OCI-LY1 (cell line): ENCODE measurements around the gene FAM107B.

Experiments
- H2AFZ ChIP-seq: fragments of 200-600 bp; sonication (generic), shearing (Covaris generic); 2 replicates; pipeline ENCODE4 v1.6.0; 2014; ENCODE audit warnings: antibody characterized with exemption, mild to moderate bottlenecking, low read length
- H3F3A ChIP-seq: fragments of 200-600 bp; sonication (generic), shearing (Covaris generic); 2 replicates; pipeline ENCODE4 v1.6.0; 2014; ENCODE audit warnings: mild to moderate bottlenecking, antibody characterized with exemption, low read length, moderate library complexity; ENCODE audit not compliant: insufficient read depth
- H3K27ac ChIP-seq: fragments of 200-600 bp; sonication (generic); 2 replicates; pipeline ENCODE4 v1.5.1; 2014; ENCODE audit warnings: low read length, mixed run types, mild to moderate bottlenecking, low read depth; ENCODE audit not compliant: poor library complexity, severe bottlenecking
- H3K27me3 ChIP-seq: fragments of 200-600 bp; sonication (generic); 2 replicates; pipeline ENCODE4 v1.6.0; 2014; ENCODE audit warnings: antibody characterized with exemption, mild to moderate bottlenecking, low read length, moderate library complexity; ENCODE audit not compliant: insufficient read depth
- H3K36me3 ChIP-seq: fragments of 200-600 bp; sonication (generic); 2 replicates; pipeline ENCODE4 v1.6.1; 2014; ENCODE audit warnings: mild to moderate bottlenecking, antibody characterized with exemption, low read length, moderate library complexity, mixed read lengths; ENCODE audit not compliant: insufficient read depth
- H3K4me1 ChIP-seq: fragments of 200-600 bp; sonication (generic); 2 replicates; pipeline ENCODE4 v1.5.1; 2014; ENCODE audit warnings: mild to moderate bottlenecking, low read length, moderate library complexity; ENCODE audit not compliant: insufficient read depth, severe bottlenecking
- H3K4me2 ChIP-seq: fragments of 200-600 bp; sonication (generic), shearing (Covaris generic); 2 replicates; pipeline ENCODE4 v1.6.1; 2014; ENCODE audit warnings: low read length
- H3K4me3 ChIP-seq: fragments of 200-600 bp; sonication (generic); 2 replicates; pipeline ENCODE4 v1.5.1; 2014; ENCODE audit warnings: low read length, low read depth, mild to moderate bottlenecking, mixed read lengths; ENCODE audit not compliant: poor library complexity, severe bottlenecking
- H3K79me2 ChIP-seq: fragments of 200-600 bp; shearing (Covaris generic); 2 replicates; pipeline ENCODE4 v1.6.1; 2016; ENCODE audit warnings: mixed run types, low read length, mixed read lengths; ENCODE audit not compliant: insufficient read depth
- H3K9ac ChIP-seq: fragments of 200-600 bp; sonication (generic), shearing (Covaris generic); 2 replicates; pipeline ENCODE4 v1.6.1; 2014; ENCODE audit warnings: mild to moderate bottlenecking, low read length, mixed read lengths
- H3K9me2 ChIP-seq: fragments of 200-600 bp; sonication (generic), shearing (Covaris generic); 2 replicates; pipeline ENCODE4 v1.6.1; 2014; ENCODE audit warnings: low read depth, mild to moderate bottlenecking, low read length, mixed read lengths
- H3K9me3 ChIP-seq: fragments of 200-600 bp; shearing (Covaris generic); 2 replicates; pipeline ENCODE4 v1.6.1; 2014; ENCODE audit warnings: low read length, mixed read lengths
- H4K20me1 ChIP-seq: fragments of 200-600 bp; sonication (generic), shearing (Covaris generic); 2 replicates; pipeline ENCODE4 v1.6.0; 2016; ENCODE audit warnings: mild to moderate bottlenecking, low read length; ENCODE audit not compliant: insufficient read depth
- EZH2 ChIP-seq: fragments of 200-600 bp; sonication (generic), shearing (Covaris generic); IDR thresholded peaks from 2 replicates; pipeline ENCODE4 v1.8.0; 2017; ENCODE audit warnings: borderline replicate concordance, mixed run types, mild to moderate bottlenecking, antibody characterized with exemption, low read length, moderate library complexity, mixed read lengths
- TF ChIP-seq, protein P1 (sequence below): fragments of 200-600 bp; sonication (generic), shearing (Covaris generic); IDR thresholded peaks from 2 replicates; pipeline ENCODE4 v1.5.1; 2017; ENCODE audit warnings: mild to moderate bottlenecking, antibody characterized with exemption, low read length, moderate library complexity, mixed read lengths

Gene FAM107B

DNA sequence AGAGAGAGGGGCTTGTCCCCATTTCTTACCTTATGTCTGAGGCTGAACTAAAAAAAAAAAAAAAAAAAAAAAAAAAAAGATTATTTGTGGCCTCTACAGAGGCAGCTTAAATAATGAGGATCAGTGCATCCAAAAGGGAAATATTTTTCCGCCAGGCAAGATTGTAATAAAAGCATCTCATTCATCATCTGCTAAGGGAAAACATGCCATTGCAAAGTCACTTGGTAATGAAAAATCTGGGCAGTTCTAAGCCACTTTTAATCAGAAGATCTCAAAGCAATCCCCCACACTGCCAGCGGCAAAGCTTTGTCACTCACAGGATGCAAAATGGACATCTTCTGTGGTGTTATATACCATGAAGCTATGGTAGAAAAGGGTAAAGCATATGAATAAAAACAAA, 3.8 kb downstream of the FAM107B start:
- H3K9ac ChIP-seq = no peak overlapping the region
- H4K20me1 ChIP-seq = no peaks in the 10 kb centered on the region
- no peaks in the 10 kb centered on the region for H3K9me2 ChIP-seq
- H2AFZ ChIP-seq = no peak overlapping the region
- 0 out of 2 replicates have a peak, but pooled peaks cover 4% of the 10 kb centered on the region for H3K9me3 ChIP-seq
- H3K4me3 ChIP-seq = no peak overlapping the region
- no peaks in the 10 kb centered on the region for H3K27me3 ChIP-seq
- no peaks in the 10 kb centered on the region; the same call in 1 of the 2 replicates for H3K36me3 ChIP-seq
- no peak overlapping the region for H3K27ac ChIP-seq
- no peaks in the 10 kb centered on the region for H3K4me1 ChIP-seq
- no peaks in the 10 kb centered on the region for H3K79me2 ChIP-seq
- H3F3A ChIP-seq = no peaks in the 10 kb centered on the region
- TF ChIP-seq, protein P1, sequence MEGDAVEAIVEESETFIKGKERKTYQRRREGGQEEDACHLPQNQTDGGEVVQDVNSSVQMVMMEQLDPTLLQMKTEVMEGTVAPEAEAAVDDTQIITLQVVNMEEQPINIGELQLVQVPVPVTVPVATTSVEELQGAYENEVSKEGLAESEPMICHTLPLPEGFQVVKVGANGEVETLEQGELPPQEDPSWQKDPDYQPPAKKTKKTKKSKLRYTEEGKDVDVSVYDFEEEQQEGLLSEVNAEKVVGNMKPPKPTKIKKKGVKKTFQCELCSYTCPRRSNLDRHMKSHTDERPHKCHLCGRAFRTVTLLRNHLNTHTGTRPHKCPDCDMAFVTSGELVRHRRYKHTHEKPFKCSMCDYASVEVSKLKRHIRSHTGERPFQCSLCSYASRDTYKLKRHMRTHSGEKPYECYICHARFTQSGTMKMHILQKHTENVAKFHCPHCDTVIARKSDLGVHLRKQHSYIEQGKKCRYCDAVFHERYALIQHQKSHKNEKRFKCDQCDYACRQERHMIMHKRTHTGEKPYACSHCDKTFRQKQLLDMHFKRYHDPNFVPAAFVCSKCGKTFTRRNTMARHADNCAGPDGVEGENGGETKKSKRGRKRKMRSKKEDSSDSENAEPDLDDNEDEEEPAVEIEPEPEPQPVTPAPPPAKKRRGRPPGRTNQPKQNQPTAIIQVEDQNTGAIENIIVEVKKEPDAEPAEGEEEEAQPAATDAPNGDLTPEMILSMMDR = no peak
- no peak for TF ChIP-seq EZH2
- no peak overlapping the region for H3K4me2 ChIP-seq

DNA sequence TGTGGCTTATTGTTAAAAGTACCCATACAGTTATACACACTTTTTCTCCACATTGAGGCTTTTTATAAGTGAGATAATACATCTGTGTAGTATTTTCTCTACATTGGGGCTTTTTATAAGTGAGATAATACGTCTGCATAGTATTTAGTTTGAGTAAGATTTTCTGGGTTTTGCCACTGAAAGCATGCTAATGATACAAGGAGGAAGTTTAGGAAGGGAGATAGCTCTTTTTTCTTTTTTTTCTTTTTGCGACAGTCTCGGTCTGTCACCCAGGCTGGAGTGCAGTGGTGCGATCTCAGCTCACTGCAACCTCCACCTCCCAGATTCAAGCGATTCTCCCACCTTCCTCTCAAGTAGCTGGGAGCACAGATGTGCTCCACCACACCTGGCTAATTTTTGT, 13.3 kb downstream of the FAM107B start:
- Histone ChIP-seq H3K4me2 (peak overlapping the region; percentile 53; the same call in 1 of the 2 replicates), H3K27ac (no peak overlapping the region), H3K4me3 (no peak overlapping the region), H3K79me2 (no peaks in the 10 kb centered on the region), H3K9me3 (no peaks in the 10 kb centered on the region), H3K9me2 (no peaks in the 10 kb centered on the region), H4K20me1 (no peaks in the 10 kb centered on the region), H3K36me3 (no peaks in the 10 kb centered on the region), H2AFZ (peak overlapping the region; percentile 78; the same call in 1 of the 2 replicates), H3F3A (no peaks in the 10 kb centered on the region), H3K27me3 (no peaks in the 10 kb centered on the region), H3K4me1 (peaks cover 49% of the 10 kb centered on the region), H3K9ac (no peak overlapping the region)
- TF ChIP-seq EZH2 = no peak
- TF ChIP-seq, protein P1 = no peak

- H3K4me3 ChIP-seq = no peak overlapping the region
- H3K9me2 ChIP-seq = no peaks in the 10 kb centered on the region
- H3K9me3 ChIP-seq = no peaks in the 10 kb centered on the region
- no peaks in the 10 kb centered on the region for H3K27me3 ChIP-seq
- no peaks in the 10 kb centered on the region for H3K36me3 ChIP-seq
- TF ChIP-seq, protein P1 = peak; percentile 80
- TF ChIP-seq EZH2 = no peak
- H3K4me1 ChIP-seq = peaks cover 50% of the 10 kb centered on the region
- H3K79me2 ChIP-seq = no peaks in the 10 kb centered on the region
- no peak overlapping the region for H2AFZ ChIP-seq
- peak overlapping the region; percentile 27 for H3K27ac ChIP-seq
- H4K20me1 ChIP-seq = no peaks in the 10 kb centered on the region
- no peak overlapping the region for H3K9ac ChIP-seq
- no peaks in the 10 kb centered on the region for H3F3A ChIP-seq
- peak overlapping the region; percentile 39; the same call in 1 of the 2 replicates for H3K4me2 ChIP-seq
Measured at GRCh38 chr10:14758994-14759664, 15.6 kb downstream of the FAM107B start.
